ENCODE data around the gene SLC9A8. TPM values are rescaled to one million over a fixed set of nuclear protein-coding genes. Genes with fewer than 3 reads are reported as not detected.

The SLC9A8 gene
- total RNA-seq, 1 experiment from 2014 or later, result 21.4 TPM

DNA sequence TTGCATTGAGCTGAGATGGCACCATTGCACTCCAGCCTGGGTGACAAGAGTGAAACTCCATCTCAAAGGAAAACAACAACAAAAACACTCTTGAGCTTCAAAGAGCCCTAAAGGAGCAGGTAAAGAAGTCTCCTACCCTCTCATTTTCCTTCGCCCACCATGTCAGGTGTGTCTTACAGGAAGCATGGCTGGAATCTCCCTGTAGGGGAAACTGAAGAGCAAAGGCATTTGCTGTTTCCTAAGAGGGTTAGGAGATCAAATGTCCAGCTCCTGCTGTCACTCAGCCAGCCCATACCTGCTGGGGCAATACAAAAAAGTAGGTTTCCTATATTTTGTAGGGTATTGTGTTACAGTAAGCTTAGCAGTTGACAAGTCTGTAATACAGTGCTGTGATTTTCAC lies 59.4 kb downstream of the SLC9A8 start:
- BruUV-seq (replicated peaks), result no TSS peak
- no peaks in the 10 kb centered on the region for H4K20me1 ChIP-seq (ENCODE audit: insufficient read depth)
- H3F3A ChIP-seq (ENCODE audit: insufficient read depth, low read depth), result peaks cover 30% of the 10 kb centered on the region; the same call in 1 of the 2 replicates
- H3K4me3 ChIP-seq, result no peak overlapping the region
- H3K27ac ChIP-seq, result peak overlapping the region; percentile 48
- TF ChIP-seq, protein P1, sequence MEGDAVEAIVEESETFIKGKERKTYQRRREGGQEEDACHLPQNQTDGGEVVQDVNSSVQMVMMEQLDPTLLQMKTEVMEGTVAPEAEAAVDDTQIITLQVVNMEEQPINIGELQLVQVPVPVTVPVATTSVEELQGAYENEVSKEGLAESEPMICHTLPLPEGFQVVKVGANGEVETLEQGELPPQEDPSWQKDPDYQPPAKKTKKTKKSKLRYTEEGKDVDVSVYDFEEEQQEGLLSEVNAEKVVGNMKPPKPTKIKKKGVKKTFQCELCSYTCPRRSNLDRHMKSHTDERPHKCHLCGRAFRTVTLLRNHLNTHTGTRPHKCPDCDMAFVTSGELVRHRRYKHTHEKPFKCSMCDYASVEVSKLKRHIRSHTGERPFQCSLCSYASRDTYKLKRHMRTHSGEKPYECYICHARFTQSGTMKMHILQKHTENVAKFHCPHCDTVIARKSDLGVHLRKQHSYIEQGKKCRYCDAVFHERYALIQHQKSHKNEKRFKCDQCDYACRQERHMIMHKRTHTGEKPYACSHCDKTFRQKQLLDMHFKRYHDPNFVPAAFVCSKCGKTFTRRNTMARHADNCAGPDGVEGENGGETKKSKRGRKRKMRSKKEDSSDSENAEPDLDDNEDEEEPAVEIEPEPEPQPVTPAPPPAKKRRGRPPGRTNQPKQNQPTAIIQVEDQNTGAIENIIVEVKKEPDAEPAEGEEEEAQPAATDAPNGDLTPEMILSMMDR (conservative IDR thresholded peaks at IDR 0.05), result no peak
- no peak for TF ChIP-seq EZH2 (IDR thresholded peaks at IDR 0.05; ENCODE audit: low read depth)
- H3K9me2 ChIP-seq (ENCODE audit: insufficient read depth), result no peaks in the 10 kb centered on the region
- DNase-seq, result peak in 1 of 2 experiments; percentile 72
- ChIA-PET CTCF (interaction anchor here (0.6 kb wide), 2 partner anchors 56 to 250 kb away, joined by 3 read pairs; no protein-coding TSS in a partner anchor), POLR2A (ENCODE audit: unreplicated experiment) (no interaction called here)
- no peaks in the 10 kb centered on the region for H3K9me3 ChIP-seq (ENCODE audit: insufficient read depth, low read depth)
- peak overlapping the region; percentile 24 for H3K4me2 ChIP-seq
- H3K36me3 ChIP-seq (ENCODE audit: low read depth), result peaks cover 11% of the 10 kb centered on the region; the same call in 1 of the 2 replicates
- H3K4me1 ChIP-seq (replicated peaks; ENCODE audit: insufficient read depth), result peaks cover 12% of the 10 kb centered on the region
- H2AFZ ChIP-seq, result no peak overlapping the region
- intact Hi-C loops (cut with micrococcal nuclease; ENCODE audit: unreplicated experiment), result no loop called here
- no peaks in the 10 kb centered on the region for H3K79me2 ChIP-seq (ENCODE audit: low read depth)
- no peaks in the 10 kb centered on the region for H3K27me3 ChIP-seq (ENCODE audit: insufficient read depth, low read depth)

DNA sequence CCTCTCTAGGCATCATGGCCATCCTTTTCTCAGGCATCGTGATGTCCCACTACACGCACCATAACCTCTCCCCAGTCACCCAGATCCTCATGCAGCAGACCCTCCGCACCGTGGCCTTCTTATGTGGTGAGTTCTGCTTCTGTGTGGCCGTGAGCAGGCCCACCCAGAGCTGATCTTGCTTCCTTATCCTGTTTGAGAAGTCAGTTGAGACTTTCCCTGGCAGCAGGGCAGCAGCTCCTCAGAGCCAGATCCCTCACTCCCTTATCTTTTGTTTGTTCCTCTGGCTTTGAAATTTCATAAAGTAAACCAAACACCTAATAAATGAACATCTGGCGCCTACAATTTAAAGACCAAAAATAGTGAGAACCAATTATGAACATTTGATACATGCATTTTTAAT lies 62.1 kb downstream of the SLC9A8 start:
- intact Hi-C loops (cut with micrococcal nuclease; ENCODE audit: unreplicated experiment), result no loop called here
- H3K9me3 ChIP-seq (ENCODE audit: insufficient read depth, low read depth), result no peaks in the 10 kb centered on the region
- H3K4me3 ChIP-seq, result no peak overlapping the region
- POLR2A ChIA-PET (ENCODE audit: unreplicated experiment), result no interaction called here
- TF ChIP-seq EZH2 (IDR thresholded peaks at IDR 0.05; ENCODE audit: low read depth), result no peak
- TF ChIP-seq, protein P1 (conservative IDR thresholded peaks at IDR 0.05), result no peak
- H3F3A ChIP-seq (ENCODE audit: insufficient read depth, low read depth), result peaks cover 30% of the 10 kb centered on the region; the same call in 1 of the 2 replicates
- H3K36me3 ChIP-seq (ENCODE audit: low read depth), result peaks cover 12% of the 10 kb centered on the region
- CTCF ChIA-PET, result no interaction called here
- no peaks in the 10 kb centered on the region for H4K20me1 ChIP-seq (ENCODE audit: insufficient read depth)
- no peak overlapping the region for H3K4me2 ChIP-seq
- H3K79me2 ChIP-seq (ENCODE audit: low read depth), result no peaks in the 10 kb centered on the region
- no peaks in the 10 kb centered on the region for H3K27me3 ChIP-seq (ENCODE audit: insufficient read depth, low read depth)
- no TSS peak for BruUV-seq (replicated peaks)
- no peak overlapping the region for H3K27ac ChIP-seq
- H3K4me1 ChIP-seq (replicated peaks; ENCODE audit: insufficient read depth), result peaks cover 21% of the 10 kb centered on the region
- H3K9me2 ChIP-seq (ENCODE audit: insufficient read depth), result no peaks in the 10 kb centered on the region
- no peak overlapping the region for H2AFZ ChIP-seq
- no peak for DNase-seq

DNA sequence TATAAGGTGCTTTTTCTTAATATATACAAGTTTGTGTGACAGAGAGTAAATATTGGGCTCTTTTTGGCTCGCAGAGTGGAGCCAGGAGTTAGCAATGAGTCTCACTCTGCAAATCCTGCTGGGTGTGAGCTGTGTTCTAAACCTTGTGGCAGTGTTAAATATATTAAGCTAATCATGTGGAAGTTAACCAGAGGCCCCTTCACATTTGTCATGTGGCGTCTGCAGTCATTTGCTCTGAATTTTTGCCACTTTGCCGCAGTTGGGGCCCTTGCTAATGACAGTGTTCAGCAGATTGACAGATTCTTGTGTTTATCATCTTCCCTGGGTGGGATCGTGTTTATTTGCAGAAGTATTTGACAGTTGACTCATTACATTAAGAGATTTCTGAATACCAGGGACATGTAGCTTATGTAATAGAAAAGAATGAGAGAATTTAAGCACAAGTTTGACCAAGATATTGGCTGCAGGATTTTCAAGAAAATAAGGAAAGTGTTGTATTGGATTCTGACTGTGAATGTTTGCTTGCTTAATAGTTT lies 64.8 kb downstream of the SLC9A8 start:
- POLR2A ChIA-PET (ENCODE audit: unreplicated experiment), result interaction anchor here (0.5 kb wide), 1 partner anchor 276 kb away, joined by 3 read pairs; no protein-coding TSS in a partner anchor
- Histone ChIP-seq H3K4me3 (no peak overlapping the region), H3K36me3 (ENCODE audit: low read depth) (peaks cover 12% of the 10 kb centered on the region), H3K79me2 (ENCODE audit: low read depth) (no peaks in the 10 kb centered on the region), H4K20me1 (ENCODE audit: insufficient read depth) (no peaks in the 10 kb centered on the region), H3K27me3 (ENCODE audit: insufficient read depth, low read depth) (no peaks in the 10 kb centered on the region), H3K4me1 (replicated peaks; ENCODE audit: insufficient read depth) (peaks cover 10% of the 10 kb centered on the region), H3K9me2 (ENCODE audit: insufficient read depth) (no peaks in the 10 kb centered on the region), H2AFZ (no peak overlapping the region), H3K4me2 (no peak overlapping the region), H3K9me3 (ENCODE audit: insufficient read depth, low read depth) (no peaks in the 10 kb centered on the region), H3K27ac (no peak overlapping the region), H3F3A (ENCODE audit: insufficient read depth, low read depth) (peaks cover 8% of the 10 kb centered on the region; the same call in 1 of the 2 replicates)
- no TSS peak for BruUV-seq (replicated peaks)
- no peak for TF ChIP-seq EZH2 (IDR thresholded peaks at IDR 0.05; ENCODE audit: low read depth)
- TF ChIP-seq, protein P1 (conservative IDR thresholded peaks at IDR 0.05), result no peak
- no peak for DNase-seq
- intact Hi-C loops (cut with micrococcal nuclease; ENCODE audit: unreplicated experiment), result no loop called here
- CTCF ChIA-PET, result interaction anchor here (0.6 kb wide), 2 partner anchors 106 to 263 kb away, joined by 6 to 7 read pairs; no protein-coding TSS in a partner anchor
